Inflammatory macrophage treated with lipopolysaccharide for 4 hours (primary cell): ENCODE measurements around the gene PEA15.
A peak's percentile ranks its signal among the peaks of the same experiment; 100 is the strongest.

Source experiments
- DNase-seq: peaks from one replicate; pipeline ENCODE4 v3.0.0-alpha.2; 2020

Gene PEA15

DNA sequence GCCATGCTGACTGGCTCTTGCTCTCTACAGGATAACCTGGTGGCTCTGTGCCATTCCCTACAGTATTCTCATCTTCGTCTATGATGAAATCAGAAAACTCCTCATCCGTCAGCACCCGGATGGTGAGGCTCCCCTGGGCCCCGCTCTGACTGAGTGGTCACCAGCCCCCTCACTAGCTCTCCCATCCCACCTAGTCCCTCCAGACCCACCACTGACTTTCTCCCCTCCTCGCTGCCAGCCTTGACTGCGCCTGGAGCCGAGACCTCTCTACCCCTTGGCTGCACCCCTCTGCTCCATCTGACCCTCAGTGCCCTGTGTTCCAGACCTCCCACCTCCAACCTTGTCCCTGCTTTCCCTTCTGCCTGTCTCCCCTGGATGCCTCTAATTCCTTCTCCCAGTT, 18.9 kb upstream of the PEA15 start:
- no peak for DNase-seq

GRCh38 chr1:160186729-160187128, 18.5 kb upstream of the PEA15 start:
- DNase-seq: no peak

DNA sequence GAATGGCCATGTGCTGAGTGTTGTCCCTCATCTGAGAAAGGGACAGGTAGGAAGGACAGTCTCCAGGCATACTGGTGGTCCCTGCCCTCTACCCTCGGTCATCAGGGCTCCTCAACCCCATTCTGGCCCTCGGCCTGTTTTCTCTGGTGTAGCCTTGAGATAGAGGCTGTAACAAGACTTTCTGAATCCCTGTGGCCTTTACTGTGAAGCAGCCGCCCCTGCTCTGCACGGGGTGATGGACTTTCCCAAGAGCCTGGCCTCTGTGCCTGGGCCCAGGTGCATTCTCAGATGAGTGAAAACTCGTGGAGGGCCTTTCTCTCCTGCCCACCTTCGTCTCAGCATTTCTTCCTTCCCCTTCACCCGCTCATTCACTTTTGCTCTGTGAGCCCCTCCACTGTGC, 17.8 kb upstream of the PEA15 start:
- DNase-seq: no peak

- no peak for DNase-seq
These were observed 16.8 kb upstream of the PEA15 start for GRCh38 chr1:160188341-160188740.

- no peak for DNase-seq
These were observed 15.2 kb upstream of the PEA15 start, which contains the start of gene CASQ1 for GRCh38 chr1:160189649-160190625. Gene CASQ1 (plus strand): TSS chr1:160190575. CDS start chr1:160190752, 177 bp downstream.

GRCh38 chr1:160191756-160192155, 13.4 kb upstream of the PEA15 start:
- no peak for DNase-seq

GRCh38 chr1:160192234-160192633, 12.9 kb upstream of the PEA15 start:
- no peak for DNase-seq

GRCh38 chr1:160193091-160193819, 11.9 kb upstream of the PEA15 start:
- DNase-seq: peak; percentile 85

- no peak for DNase-seq
These were observed 11.1 kb upstream of the PEA15 start for GRCh38 chr1:160193832-160194736.

DNA sequence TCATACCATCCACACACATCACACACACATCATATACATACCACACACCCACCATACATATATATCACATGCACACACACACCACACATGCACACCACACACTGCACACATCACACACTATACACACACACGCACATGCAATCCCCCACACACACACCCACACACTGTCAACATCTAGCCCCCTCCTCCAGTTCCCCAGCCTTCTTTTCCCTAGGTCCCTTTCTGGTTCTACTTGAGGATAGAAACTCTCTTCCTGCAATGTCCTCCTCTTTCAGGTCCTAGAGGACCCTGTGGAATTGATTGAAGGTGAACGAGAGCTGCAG, 10.5 kb upstream of the PEA15 start:
- no peak for DNase-seq

- no peak for DNase-seq
These were observed 9.0 kb upstream of the PEA15 start for GRCh38 chr1:160196143-160196542.

- no peak for DNase-seq
These were observed 8.0 kb upstream of the PEA15 start for GRCh38 chr1:160197231-160197630.

GRCh38 chr1:160200786-160201185, 4.4 kb upstream of the PEA15 start:
- peak; percentile 52 for DNase-seq

DNA sequence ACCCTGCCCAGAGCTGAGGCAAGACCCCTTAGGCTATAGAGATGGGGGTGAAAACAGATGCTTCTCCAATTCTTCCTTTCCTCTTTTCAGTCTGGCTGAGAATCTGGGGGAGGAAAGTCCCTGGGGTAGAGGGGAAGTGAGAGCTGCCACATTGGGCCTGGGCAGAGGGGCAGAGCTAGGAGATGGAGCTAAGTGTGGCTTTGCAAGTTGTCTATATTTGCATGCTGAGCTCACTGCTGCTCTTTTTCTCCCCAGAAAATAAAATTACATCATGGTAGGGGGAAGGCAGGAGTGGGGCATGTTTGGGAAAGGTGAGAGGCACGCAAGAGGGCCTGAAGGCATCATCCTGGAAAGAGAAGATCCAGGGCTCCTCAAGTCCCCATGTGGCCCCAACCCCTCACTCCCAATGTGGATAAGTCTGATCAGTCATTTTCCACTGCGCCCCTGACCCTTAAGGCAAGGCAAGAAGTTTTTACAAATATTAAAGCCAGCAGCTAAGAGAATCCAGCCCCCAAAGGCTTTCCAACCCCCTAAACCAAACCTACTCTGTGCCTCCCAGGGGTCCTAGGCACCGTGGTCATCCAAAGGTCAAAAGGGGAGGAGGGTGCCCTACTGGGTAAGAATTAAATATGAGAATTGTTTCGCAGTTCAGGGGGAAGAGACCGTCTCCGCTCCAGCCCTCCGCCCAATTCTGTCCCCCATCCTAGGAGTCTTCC, 500 bp upstream of the PEA15 start:
- DNase-seq: peak; percentile 95

DNA sequence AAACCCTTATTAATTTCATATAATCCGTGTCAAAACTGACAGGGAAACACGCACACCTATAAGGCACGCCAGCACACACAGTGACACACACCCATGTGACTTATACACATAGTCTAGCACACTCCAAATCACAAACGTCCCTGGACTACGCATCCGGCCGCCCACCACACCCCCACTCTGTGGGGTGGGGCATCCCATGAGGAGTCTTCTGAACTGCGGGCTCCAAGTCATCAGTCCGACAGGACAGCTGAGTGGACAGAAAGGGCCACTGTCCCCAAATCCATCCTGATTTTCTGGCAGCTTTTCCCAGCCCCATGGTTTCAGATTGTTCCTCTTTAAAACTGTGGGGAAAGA, 829 bp downstream of the PEA15 start:
- DNase-seq: peak; percentile 75

DNA sequence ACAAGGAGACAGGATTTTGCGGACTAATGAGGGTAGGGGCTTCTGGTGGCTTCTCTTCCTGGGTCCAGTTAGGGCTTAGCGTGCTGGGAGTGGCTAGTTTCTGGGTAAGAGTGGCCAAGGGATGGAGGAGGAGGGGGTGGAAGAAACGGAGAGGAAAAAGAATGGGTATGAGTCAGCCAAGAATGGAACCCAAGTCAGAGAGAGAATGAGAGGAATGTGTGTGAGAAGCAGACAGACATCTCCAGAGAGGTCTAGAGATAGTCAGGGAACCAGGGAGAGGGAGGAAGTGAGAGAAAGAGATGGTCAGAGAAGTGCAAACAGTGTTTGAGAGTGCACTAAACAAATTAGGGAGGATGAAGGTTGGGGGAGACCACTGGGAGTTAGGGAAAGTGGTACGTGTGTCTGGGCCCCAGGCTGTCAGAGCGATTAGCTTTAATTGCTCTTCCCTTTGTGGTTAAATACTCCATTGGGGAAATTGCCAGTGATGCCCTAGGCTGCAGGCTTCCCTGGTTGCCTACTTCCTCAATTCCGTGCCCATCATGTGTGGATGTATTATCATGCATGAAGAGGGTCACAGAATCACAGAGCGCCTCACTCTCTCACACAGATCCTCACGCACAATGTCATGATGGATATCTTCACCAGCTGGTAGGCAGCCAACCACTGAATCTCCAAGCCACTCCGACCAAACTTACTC, 1.4 kb downstream of the PEA15 start:
- DNase-seq: peak; percentile 62

DNA sequence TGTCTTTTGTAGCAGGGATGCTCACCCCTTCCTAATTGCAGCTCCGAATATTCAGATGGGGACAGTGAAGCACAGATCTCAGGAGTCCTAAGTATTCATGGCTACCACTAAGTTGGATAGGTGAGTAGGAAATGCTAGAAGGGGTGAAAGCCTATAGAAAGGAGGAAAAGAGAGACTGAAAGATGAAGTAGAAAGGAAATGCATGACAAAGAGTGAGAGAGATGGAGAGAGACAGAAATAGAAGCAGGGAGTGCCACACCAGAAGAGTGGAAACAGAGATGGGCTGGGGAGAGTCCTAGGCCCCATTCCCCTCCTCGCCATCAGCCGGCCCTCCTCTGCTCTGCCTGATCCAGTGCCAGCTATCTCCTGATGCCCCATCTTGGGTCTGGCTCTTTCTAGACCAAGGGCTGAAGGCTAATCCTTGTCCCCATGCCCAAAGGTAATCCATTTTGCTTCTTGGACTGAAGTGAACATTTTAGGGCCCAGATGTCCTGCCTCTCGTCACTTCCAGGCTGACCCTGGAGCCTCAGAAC, 2.0 kb downstream of the PEA15 start:
- no peak for DNase-seq

DNA sequence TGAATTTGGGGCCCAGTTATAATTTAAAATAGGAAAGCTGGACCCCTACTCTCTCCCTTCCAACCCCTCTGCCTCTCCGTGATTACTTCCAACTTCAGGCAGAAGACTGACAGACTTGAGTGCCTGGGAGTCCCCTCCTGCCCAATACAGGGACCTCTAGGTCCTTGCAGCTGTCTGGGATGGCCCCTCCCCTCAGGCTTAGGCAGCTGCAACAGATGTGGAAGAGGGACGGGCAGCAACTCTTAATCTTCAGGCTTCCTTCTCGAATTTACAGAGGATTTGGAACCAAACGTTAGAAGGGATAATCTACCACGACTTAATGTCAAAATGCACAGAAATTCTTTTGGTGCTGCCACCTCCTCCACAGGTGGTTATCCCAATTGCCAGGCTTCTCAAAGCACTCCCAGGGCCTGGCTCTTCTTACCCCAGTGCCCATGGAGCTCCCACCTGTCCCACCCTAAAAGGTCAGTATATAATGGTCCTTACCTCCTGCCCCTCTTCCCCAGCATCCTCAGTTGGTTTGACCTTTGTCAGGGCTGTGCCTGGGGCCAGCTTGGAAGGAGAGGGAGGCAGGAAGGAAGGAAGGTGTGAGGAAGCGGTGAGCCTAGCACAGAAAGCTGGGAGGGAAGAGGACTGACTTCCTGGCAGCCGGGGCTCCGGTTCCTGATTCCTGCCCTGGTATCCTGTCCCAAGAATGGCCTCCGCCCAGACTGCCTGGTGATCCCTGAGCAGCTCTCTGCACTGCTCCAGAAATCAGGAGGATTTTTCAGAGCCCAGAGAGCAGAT, 2.8 kb downstream of the PEA15 start:
- DNase-seq: no peak

GRCh38 chr1:160208557-160209320, 3.6 kb downstream of the PEA15 start:
- DNase-seq: no peak
